CD4-positive, alpha-beta T cell treated with Interleukin-17A for 1 hour (primary cell): Measurements from ENCODE around the gene B3GNT8.
A peak's percentile ranks its signal among the peaks of the same experiment; 100 is the strongest.
"Not testable (repeated sequence)": the region's sequence is repeated elsewhere in the genome, so short reads cannot be mapped to it uniquely, and the experiment has no call there.

ENCODE experiments used
- DNase-seq: peaks from one replicate; pipeline ENCODE4 v3.0.0-alpha.2; 2020

B3GNT8 gene

DNA sequence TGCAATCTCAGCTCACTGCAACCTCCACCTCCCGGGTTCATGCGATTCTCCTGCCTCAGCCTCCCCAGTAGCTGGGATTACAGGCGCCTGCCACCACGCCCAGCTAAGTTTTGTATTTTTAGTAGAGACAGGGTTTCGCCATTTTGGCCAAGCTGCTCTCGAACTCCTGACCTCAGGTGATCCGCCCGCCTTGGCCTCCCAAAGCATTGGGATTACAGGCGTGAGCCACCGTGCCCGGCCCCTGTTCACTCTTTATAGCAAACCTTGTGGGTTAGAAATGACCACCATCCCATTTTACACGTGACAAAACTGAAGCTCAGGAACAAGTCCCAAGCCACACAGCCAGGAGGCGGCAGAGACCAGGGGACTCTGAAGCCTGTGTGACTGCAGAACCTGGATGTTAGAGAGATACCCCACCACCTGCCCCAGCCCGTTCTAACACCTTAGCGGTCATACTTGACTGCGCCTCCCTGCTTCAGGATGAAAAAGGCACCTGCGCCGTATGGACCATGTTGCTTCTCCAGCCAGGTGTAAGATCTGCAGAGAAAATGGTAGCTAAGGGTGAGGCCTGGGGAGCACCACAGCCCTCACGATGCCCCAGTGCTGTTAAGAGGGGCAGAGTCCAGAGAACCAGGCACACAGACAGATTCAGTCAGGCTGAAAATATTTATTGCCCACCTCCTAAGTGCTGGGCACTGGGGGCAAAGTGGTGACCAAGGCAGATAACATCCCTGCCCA, 8.9 kb upstream of the B3GNT8 start:
- no peak for DNase-seq

GRCh38 chr19:41435376-41435775, 8.2 kb upstream of the B3GNT8 start:
- DNase-seq, result not testable (repeated sequence)

DNA sequence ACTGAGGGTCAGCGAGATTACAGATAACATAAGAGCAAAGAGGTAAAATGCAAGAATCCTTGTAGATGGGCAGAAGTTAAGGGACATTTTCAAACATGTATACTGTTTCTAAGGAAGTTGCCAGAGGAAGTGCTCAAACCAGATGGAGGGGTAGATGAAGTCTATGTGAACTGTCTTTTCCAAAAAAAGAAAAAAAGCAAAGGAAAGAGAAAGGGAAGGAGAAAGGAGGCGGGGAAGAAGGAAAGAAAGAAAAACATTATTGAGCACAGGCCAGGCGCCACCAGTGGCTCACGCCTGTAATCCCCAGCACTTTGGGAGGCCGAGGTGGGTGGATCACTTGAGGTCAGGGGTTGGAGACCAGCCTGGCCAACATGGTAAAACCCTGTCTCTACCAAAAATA, 7.3 kb upstream of the B3GNT8 start:
- DNase-seq, result no peak

GRCh38 chr19:41433171-41433570, 6.0 kb upstream of the B3GNT8 start:
- no peak for DNase-seq

- peak; percentile 37 for DNase-seq
These were observed 4.5 kb upstream of the B3GNT8 start for GRCh38 chr19:41431426-41432386.

DNA sequence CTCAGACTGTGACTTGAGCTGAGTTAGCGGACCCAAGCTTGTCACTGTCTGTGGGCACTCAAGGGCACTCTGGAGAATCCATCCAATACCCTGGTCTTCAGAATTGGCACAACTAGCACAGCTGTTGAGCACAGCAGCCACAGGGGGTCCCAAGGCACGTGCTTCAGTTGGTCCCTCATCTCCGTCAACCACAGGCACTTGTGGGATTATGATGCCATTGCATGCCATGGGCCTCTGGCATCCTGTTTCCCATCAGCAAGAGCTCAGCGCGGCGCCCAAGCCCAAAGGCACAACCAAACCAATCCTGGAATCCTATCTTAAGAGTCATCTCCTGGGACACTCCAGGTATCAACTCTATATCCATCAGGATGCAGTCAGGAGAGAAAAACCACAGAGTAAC, 3.7 kb upstream of the B3GNT8 start:
- no peak for DNase-seq

GRCh38 chr19:41428481-41428859, 1.3 kb upstream of the B3GNT8 start:
- DNase-seq, result no peak

DNA sequence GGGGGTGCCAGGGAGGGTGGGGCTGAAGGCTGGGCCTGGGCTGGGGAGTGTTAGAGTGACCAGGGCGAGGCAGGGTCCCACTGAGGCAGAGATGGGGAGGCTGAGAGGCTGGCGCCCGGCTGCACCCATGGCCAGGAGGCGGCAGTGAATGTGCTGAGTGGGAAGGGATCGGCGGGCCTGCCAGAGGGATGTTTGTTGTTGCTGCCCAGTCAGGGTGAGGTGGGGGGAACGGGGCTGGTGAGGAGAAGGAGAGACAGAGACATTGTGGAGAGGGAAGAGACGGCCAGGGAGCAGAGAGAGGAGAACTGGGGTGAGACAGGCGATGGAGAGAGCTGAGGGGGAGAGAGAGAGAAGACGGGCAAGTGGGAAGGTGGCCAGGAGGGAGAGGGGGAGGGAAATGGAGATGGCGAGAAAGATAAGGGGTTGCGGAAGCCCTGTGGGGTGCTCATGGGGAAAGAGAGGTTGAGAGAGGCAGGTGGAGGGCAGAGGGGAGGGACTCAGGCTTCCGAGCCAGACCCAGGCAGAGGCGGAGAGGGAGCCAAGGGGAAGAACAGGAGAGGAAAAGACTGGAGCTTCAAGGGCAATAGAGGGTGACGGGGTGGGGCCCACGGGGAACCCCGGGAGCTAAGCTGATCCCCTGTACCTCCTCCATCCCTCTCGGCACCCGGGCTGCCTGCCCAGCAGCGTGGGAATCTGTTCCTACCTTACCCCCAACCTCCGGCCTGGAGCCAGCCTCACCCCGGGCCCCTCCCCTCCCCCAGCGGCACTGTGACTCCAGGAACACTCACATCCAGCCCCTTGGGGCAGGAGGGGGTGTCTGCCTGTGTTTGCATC, 690 bp upstream of the B3GNT8 start:
- peak; percentile 75 for DNase-seq

DNA sequence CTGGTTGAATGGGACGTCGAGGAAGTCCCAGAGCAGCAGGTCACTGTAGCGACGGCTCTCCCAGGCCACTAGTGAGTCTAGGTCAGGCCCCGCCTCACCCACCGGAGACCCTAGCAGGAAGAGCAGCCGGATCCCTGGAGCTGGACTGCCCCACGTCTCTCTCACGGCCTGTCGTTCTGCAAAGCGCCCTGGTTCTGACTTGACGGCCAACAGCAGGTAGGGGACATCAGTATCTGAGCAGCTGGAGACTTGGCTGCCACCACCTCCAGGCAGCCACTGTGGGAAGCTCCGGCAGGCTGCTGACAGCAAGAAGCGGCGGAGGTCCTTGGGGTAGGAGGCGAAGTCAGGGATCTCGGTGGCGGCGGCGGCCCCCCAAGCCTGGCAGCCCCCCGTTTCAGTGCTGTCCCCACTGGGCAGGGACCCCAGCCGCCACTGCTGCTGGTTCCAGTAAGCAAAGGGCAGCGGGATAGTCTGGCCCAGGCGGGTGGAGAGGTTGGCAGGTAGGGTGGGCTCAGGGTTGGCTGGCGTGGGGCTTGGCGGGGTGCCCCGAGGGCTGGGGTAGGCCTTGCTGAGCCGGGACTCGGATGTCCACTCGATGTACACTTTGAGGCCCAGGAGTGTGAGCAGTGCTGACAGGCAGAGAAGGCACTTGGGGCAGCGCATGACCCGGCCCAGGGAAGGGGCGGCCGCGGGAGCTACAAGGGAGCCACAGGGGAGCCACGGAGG, 895 bp downstream of the B3GNT8 start:
- DNase-seq, result no peak

DNA sequence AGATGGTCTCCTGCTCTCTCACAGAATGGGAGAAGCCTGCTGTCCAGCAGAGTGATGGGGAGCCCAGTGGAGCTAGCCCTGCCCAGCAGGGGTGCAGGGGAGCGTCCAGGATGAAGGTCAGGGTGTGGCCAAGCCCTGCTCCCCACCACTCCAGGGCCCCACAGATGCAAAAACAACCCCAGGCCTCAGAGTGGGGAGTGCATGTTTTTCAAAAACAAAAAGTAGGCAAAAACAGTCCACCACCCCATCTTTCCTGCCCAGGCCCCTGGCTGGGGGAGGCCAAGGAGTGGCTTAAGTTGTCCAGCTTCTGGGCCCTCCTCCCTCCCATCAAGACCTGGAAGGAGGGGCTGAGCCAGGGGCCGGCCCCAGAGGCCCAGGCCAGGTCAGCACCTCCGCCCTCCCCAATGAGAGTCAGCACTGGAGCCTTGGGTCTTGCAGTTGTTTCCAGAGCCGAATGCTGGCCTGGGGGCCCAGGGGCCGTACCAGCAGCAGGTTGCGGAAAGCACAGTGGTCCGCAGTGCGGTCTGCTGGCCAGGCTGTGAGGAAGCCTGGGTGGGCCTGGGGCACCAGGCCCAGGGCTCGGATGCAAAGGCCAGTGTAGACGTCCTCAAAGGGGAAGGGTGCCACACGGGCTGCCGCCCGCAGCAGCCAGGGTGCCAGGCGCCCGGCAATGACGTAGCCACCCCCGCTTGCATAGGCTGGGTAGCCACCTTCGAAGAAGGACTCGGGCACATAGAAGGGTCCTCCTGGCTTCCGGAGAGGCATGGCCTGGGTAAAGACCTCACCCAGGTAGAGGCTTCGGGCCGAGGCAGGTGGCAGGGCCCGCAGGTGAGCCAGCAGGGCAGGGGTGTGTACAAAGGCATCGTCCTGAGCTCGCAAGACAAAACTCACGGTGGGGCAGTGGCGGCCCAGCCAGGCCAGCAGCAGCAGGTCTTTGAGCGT, 1.7 kb downstream of the B3GNT8 start:
- no peak for DNase-seq

DNA sequence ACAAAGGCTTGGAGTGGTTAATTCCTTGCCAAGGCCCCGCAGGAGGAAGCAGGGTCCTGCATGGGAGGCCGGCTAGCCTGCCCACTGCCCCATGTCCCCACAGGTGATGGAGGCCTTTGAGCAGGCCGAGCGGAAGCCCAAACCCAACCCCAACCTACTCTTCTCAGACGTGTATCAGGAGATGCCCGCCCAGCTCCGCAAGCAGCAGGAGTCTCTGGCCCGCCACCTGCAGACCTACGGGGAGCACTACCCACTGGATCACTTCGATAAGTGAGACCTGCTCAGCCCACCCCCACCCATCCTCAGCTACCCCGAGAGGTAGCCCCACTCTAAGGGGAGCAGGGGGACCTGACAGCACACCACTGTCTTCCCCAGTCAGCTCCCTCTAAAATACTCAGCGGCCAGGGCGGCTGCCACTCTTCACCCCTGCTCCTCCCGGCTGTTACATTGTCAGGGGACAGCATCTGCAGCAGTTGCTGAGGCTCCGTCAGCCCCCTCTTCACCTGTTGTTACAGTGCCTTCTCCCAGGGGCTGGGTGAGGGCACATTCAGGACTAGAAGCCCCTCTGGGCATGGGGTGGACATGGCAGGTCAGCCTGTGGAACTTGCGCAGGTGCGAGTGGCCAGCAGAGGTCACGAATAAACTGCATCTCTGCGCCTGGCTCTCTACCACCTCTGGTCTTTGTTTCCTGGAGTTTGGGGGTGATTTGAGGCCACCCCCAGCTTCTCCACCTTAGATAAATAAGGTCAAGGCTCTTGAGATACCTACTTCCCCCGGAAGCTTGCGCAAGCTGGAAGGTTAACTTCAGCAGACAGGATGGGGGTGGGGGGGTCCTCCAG, 2.6 kb downstream of the B3GNT8 start:
- DNase-seq, result no peak

DNA sequence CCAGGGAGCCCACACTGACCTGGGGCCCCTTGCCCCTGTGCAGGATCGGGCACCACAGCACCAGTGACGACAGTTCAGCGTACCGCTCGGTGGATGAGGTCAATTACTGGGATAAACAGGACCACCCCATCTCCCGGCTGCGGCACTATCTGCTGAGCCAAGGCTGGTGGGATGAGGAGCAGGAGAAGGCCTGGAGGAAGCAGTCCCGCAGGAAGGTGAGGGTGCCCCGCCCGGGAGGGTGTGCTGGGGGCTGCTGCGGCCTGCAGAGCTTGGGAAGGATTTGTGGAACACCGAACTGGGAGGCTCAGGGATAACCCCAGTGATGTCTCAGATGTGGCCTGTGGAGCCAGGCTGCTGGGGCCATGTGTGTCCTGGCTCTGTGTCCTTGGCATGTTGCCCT, 4.2 kb downstream of the B3GNT8 start:
- no peak for DNase-seq

DNA sequence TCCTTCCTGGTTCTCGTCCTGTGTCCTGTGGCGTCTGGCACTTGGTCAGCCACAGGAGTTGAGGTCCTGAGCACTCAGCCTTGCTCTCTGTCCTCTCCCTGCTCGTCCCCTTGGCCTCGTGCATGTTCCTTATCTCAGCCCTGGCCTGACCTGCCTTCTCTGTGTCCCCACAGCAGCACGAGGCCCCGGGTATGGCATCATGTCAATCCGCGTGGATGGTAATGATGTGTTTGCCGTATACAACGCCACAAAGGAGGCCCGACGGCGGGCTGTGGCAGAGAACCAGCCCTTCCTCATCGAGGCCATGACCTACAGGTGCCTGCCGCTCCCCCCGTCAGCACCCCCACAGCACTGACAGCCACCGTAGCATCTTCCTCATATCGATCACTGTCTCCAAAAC, 4.7 kb downstream of the B3GNT8 start:
- DNase-seq, result no peak

DNA sequence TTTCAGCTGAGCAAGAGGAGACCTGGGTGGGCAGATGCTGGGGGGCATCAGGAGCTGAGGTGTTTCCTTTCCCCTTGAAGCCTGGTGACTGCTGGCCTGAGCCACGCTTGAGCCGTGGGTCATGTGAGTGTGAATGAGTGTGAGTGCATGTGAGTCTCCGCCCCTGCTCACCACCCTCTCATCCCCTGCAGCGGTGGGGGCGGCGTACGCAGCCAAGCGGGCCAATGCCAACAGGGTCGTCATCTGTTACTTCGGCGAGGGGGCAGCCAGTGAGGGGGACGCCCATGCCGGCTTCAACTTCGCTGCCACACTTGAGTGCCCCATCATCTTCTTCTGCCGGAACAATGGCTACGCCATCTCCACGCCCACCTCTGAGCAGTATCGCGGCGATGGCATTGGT, 5.2 kb downstream of the B3GNT8 start:
- no peak for DNase-seq

- DNase-seq, result no peak
These were observed 5.9 kb downstream of the B3GNT8 start for GRCh38 chr19:41421314-41421713.

GRCh38 chr19:41420101-41420880, 6.9 kb downstream of the B3GNT8 start:
- no peak for DNase-seq

- no peak for DNase-seq
These were observed 10.9 kb downstream of the B3GNT8 start for GRCh38 chr19:41416194-41416674.

- DNase-seq, result no peak
These were observed 12.0 kb downstream of the B3GNT8 start for GRCh38 chr19:41415154-41415571.

GRCh38 chr19:41414461-41414860, 12.7 kb downstream of the B3GNT8 start:
- no peak for DNase-seq
